Measurements from ENCODE around the gene TRIM72. TPM values are rescaled to one million over a fixed set of nuclear protein-coding genes. Genes with fewer than 3 reads are reported as not detected.
"Not testable (repeated sequence)": the region's sequence is repeated elsewhere in the genome, so short reads cannot be mapped to it uniquely, and the experiment has no call there.

TRIM72 gene, protein sequence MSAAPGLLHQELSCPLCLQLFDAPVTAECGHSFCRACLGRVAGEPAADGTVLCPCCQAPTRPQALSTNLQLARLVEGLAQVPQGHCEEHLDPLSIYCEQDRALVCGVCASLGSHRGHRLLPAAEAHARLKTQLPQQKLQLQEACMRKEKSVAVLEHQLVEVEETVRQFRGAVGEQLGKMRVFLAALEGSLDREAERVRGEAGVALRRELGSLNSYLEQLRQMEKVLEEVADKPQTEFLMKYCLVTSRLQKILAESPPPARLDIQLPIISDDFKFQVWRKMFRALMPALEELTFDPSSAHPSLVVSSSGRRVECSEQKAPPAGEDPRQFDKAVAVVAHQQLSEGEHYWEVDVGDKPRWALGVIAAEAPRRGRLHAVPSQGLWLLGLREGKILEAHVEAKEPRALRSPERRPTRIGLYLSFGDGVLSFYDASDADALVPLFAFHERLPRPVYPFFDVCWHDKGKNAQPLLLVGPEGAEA
- under 0.01 TPM for total RNA-seq

DNA sequence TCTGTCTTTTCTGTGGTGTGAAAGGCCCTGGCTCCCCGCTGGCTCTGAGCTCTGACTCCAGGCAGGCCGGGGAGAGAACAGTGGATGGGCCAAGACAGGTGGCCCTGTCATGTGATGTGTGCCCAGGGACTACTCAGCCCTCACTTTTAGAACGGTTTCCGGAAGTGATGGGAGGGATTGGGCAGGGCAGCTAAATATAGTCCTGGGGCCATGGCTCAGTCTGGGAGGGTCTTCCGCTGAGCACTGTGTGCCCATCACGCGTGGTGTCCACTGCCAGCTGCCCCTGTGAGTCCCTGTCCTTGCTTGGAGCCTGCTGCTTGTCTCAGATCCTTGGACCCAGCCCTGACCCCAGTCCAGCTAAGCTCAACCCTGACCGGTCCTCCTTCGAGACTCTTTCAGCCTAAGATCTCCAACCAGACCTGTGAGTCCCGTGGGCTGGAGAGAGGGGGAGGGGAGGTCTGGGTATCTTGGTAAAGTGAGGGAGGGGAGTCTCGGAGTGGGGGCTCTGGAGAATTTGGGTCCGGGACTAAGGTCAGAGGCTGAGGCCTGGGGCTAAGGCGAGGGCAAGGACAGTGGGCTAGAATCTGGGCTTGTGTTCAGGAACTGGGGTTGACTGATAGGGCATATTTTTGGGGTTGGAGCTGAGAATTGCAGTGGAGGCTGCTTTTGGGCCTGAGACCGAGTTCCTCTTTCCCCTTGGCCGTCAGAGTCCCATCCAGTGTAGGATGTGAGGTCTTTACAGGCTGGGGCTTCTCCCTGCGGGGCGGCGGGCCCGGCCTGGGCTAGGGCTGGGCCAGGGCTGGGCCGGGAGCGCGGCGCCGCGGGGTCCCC lies at the start of gene TRIM72:
Gene TRIM72, plus strand, starts transcription at position 243 of the 831 bp plus-strand sequence. CDS start 620 bp downstream, outside the sequence.
- DNase-seq (ENCODE audit: low read depth in 2 of 3, low spot score in 2 of 3): peak in 1 of 3 donors; percentile 37

DNA sequence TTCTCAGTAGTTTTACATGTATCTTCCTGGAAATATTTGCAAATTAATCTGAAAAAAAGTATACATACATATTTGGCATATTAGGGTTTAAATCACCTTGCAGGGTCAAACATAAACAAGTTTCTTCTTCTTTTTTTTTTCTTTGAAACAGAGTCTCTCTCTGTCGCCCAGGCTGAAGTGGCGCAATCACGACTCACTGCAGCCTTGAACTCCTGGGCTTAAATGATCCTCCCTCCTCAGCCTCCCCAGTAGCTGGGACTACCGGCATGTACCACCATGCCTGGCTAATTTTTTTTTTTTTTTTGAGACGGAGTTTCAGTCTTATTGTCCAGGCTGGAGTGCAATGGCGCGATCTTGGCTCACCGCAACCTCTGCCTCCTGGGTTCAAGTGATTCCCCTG lies 46.6 kb upstream of the TRIM72 start:
- no peak for DNase-seq (ENCODE audit: low read depth in 2 of 3, low spot score in 2 of 3)

DNA sequence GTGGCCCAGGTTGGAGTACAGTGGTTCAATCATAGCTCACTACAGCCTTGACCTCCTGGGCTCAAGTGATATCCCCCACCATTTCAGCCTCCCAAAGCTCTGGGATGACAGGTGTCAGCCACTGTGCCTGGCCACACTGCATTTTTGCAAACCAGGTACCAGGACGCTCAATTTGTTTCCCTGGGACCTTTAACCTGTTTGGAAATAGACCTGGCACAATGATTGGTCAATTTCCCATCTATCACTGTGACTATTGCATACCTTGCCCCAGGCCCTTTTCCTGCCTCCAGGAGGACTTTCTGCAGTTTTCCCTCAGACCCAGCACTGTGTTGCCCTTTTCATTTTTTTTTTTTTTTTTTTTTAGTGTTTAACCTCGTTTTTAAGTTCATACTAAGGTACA lies 45.1 kb upstream of the TRIM72 start:
- no peak for DNase-seq (ENCODE audit: low read depth in 2 of 3, low spot score in 2 of 3)

DNA sequence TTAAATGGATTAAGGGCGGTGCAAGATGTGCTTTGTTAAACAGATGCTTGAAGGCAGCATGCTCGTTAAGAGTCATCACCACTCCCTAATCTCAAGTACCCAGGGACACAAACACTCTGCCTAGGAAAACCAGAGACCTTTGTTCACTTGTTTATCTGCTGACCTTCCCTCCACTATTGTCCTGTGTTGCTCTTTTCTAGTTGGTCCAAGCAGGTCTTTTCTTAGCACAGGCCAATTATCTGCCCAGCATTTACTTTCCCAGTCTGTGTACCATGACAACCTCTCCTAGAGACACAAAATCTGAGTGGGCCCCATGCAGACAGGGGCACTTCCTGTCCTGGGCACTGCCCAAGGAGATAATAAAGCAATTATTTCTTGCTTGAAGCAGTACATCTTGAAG lies 43.9 kb upstream of the TRIM72 start:
- not testable (repeated sequence) for DNase-seq (ENCODE audit: low read depth in 2 of 3, low spot score in 2 of 3)

DNA sequence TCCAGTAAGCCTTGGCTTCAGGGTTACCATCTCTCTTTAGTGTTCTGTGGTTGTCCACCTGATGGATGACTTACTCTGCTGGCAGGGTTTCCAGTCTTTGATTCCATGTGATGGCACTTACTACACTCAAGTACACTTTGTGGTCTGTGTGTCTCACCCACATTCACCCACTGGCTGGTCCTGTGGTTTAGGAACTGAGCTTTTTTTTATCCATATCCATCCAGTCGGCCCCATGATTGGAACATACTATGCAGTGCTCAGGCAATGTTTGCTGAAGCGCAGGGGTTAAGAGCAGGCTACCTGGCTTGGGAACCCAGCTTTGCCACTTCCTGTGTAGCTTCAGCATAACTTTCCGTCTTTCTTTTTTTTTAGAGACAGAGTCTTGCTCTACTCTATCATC lies 36.8 kb upstream of the TRIM72 start:
- DNase-seq (ENCODE audit: low read depth in 2 of 3, low spot score in 2 of 3): peak in 2 of 3 donors; percentile 67 to 76

DNA sequence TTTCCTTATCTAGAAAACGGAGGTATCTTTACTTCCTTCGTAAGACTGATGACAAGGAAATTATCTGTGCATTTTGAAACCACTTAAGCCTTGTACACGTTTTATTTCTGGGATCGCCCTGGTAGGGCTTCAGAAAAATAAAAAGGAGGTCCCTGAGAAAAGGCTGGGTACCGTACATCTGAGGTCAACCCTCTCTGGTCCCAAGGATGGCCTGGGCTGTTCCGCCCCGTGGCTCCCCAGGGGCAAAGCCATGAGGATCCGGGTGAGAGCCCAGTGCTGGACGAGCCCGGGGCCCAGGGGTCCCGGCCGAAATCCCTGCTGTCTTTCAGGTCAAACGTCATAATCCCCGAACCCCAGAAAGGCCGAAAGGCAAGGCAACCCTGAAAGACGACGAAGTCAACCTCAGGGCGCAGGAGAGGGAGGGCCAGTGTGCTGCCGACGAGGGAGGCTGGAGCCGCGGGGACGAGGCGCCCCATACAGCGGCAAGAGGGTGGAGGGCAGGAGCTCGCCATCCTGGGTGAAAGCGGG lies 34.6 kb upstream of the TRIM72 start:
- DNase-seq (ENCODE audit: low read depth in 2 of 3, low spot score in 2 of 3): no peak

DNA sequence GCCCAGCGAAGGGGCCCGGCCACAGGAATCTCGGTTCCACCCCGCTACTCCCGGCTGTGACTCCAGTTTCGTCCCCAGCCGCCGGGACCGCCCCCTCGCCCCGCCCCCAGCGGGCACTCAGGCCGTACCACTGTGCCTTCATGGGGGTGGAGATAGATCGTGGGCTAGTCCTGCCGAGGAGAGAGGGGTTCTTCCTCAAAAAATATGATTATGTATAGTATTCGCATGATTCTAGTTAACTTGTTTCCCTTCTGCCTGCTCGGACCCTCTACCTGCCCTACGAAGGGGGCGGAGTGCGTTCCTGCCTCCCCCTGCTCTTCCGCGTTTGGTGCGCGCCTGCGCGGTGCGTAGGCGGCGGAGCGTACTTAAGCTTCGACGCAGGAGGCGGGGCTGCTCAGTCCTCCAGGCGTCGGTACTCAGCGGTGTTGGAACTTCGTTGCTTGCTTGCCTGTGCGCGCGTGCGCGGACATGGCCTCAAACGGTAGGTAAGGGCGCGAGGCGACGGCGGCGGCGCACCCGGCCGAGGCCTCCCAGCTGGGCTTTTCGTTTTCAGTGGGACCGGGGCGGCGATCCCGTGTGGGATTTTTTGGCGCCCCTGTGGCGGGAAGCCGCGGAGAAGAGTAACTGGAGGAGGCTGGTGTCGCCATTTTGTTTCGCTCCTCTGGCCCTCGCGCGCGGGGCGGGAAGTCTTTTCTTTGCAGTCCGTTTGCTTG lies 34.0 kb upstream of the TRIM72 start, which contains the start of gene FUS:
Gene FUS, plus strand, starts transcription at position 393 of the 713 bp plus-strand sequence. Its CDS starts 76 bp downstream, at position 469.
- DNase-seq (ENCODE audit: low read depth in 2 of 3, low spot score in 2 of 3): peak; percentile 92 to 100 (median 94)

DNA sequence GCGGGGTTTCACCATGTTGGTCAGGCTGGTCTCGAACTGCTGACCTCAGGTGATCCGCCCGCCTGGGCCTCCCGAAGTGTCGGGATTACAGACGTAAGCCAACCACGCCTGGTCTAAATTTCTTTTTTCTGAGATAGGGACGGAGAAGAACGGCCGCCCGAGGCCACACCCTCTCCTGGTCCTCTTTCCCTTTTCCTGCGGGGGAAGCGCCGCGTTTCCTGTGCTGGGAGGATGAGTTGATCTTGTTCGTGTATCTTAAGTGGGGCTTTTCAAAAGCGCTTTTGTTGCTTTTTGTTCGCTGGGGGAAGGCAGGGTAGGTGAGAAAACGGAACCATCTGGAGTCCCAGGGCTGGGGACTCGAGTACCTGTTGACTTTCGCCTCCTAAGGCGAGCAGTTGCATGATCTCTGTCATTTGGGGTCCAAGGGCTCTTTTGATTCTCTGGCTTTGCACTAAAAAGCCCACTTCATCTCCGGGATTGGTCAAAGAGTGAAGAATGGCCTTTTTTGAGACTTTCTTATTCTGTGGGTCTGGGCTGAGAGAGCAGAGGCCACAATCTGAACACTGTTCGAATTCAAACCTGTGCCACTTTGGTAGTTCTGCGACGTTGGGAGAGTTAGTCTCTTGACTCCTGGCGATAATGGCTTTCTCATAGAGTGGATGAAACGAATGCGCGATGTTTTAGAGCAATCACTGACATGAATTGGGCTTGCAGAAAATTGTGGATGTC lies 32.7 kb upstream of the TRIM72 start:
- DNase-seq (ENCODE audit: low read depth in 2 of 3, low spot score in 2 of 3): no peak

DNA sequence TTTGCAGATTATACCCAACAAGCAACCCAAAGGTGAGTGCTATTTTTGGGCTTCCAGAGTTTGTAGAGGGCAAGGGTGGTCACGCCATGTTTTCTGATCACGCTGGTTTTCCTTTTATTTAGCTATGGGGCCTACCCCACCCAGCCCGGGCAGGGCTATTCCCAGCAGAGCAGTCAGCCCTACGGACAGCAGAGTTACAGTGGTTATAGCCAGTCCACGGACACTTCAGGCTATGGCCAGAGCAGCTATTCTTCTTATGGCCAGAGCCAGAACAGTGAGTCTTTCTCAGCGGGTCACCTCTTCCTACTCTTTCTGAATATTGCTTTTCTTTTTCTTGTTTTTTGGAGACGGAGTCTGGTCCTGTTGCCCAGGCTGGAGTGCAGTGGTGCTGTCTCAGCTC lies 31.5 kb upstream of the TRIM72 start:
- DNase-seq (ENCODE audit: low read depth in 2 of 3, low spot score in 2 of 3): no peak

DNA sequence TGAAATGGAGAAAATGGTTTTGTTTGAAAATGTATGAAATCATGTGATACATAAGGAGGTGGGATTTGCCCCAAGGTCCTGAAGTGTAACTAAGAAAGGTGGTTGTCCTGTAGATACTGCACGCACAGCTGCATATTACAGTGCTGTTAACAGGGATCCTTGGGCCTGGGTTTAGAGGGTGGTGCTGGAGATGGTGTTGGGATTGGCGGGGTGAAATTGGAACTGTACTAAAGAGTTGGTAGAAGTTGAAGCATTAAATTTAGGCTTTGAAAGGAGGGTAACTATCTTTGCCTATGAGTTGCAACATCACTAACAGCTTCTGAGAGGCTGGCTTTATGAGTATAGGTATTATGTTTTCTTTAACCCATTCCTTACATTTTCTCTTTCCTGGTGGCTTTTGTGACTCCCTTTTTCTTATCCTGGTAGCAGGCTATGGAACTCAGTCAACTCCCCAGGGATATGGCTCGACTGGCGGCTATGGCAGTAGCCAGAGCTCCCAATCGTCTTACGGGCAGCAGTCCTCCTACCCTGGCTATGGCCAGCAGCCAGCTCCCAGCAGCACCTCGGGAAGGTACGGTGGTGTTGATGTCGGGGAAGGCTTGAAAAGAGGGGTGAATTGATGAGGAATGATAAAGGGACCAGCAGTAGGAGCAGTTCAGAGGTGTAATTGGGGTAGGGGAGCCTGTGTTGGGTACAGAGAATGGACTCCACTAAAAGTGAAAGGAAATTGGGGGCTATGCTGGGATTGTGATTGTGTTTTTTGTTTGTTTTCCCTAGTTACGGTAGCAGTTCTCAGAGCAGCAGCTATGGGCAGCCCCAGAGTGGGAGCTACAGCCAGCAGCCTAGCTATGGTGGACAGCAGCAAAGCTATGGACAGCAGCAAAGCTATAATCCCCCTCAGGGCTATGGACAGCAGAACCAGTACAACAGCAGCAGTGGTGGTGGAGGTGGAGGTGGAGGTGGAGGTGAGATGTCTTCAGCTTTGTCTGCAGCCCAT lies 30.2 kb upstream of the TRIM72 start:
- no peak for DNase-seq (ENCODE audit: low read depth in 2 of 3, low spot score in 2 of 3)

DNA sequence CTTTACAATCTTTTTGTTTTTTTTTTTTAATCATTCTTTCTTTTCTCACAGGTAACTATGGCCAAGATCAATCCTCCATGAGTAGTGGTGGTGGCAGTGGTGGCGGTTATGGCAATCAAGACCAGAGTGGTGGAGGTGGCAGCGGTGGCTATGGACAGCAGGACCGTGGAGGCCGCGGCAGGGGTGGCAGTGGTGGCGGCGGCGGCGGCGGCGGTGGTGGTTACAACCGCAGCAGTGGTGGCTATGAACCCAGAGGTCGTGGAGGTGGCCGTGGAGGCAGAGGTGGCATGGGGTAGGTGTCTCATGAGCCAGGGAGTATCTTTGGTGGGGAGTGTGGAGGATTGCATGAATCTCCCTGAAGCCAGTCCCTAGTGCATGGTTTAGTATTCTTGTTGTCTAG lies 29.0 kb upstream of the TRIM72 start:
- DNase-seq (ENCODE audit: low read depth in 2 of 3, low spot score in 2 of 3): no peak

DNA sequence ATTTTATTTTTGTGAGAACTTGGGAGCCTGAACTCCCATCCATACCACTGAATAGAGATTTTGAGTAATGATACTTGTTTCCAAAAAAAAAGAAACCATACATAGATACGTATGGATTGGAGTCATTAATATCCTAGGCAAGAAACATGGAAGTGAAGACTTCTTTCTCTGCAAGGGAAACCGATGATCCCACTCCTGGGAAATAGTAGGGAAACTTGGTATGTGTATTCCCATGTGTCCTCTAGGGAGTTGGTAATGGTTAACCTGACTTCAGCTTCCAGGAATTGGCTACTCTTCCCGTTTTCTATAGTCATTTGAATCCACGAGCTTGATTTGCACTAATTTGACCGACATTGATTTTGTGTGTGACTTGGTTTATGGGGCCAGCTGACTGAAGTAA lies 28.6 kb upstream of the TRIM72 start:
- no peak for DNase-seq (ENCODE audit: low read depth in 2 of 3, low spot score in 2 of 3)

DNA sequence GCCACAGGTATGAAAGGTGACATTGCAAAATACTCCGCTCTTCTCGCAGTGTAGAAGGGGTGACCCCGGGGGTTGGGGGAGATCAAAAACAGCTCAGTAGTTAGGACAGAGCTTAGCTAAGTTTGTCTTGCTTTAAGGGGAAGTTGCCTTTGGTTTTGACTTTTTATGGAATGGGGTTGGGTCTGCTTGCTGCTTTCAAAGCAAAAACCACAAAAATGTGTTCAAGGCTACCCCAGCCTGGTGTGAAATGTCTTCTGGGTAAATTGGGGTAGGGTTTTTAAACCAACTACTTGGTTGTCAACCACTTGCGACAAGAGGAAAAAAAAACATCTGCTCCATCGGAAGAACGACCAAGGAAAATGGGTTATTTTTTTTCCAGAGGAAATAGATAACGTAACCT lies 27.7 kb upstream of the TRIM72 start:
- DNase-seq (ENCODE audit: low read depth in 2 of 3, low spot score in 2 of 3): no peak

DNA sequence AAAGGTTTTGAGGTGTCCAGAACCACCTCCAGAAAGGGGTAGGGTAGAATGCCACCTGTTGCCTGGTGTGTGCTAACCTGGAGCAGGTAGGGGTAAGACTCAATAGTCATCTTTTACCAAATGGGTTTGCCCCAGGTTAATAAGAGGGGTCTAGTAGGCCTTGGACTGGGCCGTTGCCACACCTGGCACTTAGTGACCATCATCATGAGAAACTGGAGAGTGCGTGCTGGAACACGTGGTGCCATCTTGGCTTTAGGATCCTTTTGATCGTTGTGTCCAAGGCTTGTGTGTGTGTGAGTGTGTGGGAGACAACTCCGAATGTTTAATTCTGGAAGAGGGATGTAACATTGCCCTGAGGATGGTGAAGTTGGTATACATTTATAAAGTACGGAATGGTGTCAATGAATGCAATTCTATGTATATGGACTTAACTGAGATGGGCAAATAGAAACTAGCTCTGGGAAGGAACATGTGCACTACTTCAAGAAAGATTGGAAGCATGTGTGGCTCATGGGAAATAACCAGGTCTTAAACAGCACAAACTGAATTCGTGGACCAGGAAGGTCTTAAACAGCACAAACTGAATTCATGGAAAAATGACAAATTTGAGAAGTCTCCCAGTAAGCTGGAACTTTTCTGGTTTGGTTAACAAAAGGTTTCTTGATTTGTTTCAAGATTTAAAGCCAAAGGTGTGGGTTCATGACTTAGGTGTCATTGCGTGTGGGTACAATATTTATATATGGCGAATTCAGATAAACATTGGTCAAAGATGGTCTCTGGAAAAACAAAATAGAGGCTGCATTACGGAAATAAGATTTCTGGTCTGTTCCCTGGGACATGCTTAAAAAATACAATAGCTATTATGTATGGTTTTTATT lies 26.8 kb upstream of the TRIM72 start:
- DNase-seq (ENCODE audit: low read depth in 2 of 3, low spot score in 2 of 3): no peak

DNA sequence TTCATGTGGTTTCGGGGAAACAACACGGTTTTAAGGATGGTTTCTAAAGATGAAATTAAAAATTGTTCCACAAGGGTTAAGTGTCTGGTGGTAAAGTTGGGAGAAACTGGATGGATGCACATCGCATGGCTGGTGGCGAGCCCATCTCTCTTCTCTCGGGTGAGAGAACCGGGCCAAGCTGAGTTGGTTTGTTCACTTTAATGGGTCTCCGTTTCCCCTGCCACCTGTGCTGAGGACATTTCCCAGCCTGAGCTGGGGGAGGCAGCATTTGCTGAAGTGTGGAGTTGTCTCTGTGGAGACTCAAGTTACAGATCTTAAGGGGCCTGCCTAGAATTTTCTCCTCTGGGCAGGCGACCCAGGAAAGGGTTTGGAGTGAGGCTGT lies 26.1 kb upstream of the TRIM72 start:
- no peak for DNase-seq (ENCODE audit: low read depth in 2 of 3, low spot score in 2 of 3)

DNA sequence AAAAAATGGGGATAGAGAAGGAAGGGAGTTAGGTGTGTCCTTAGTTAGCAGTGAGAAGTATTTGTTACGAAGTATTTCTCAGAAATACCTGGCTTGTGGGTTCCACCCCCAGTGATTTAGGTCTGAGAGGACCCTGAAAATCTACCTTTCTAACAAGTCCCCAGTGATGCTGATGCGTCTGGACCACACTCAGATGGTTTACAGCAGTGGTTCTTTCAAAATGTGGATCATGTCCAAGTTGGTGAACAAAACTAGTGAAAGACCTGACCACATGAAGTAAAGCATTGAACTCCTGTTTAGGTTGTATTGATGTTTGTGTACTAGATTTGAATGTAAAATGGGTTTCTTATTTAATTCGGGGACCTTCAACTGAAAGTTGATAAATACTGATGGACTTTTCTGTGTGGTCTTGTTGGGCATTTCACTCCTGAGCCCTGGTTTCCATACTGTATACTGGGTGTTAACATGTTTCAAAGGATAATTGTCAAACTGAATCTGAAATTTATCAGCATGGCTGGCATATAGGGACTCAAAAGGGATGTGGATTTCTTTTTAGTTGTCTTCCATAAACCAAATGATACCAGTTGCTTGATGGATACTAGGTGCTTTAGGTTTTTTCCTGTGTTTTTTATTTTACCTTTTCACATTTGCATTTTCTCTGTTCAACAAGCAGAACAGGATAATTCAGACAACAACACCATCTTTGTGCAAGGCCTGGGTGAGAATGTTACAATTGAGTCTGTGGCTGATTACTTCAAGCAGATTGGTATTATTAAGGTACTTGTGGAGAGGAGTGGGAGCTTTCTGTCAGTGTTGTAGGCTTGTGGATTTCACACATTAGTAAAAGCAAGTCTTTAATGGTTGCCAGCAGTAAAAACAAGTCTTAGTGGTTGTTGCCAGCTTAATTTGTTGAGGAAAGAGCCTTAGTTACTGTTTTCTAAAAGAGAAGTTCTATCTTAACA lies 25.2 kb upstream of the TRIM72 start:
- no peak for DNase-seq (ENCODE audit: low read depth in 2 of 3, low spot score in 2 of 3)

DNA sequence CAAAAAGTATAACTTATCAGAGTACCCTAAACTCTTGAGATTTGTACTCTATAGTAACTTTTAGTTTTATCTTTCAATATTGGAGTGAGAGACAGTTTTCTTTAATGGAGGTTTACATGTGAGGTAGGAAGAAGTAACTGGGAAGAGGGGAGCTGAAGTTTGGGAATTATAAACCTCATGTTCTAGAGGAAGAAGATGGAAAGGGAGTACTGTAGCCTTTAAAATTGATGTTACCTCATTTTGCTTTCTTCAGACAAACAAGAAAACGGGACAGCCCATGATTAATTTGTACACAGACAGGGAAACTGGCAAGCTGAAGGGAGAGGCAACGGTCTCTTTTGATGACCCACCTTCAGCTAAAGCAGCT lies 24.5 kb upstream of the TRIM72 start:
- DNase-seq (ENCODE audit: low read depth in 2 of 3, low spot score in 2 of 3): no peak
